ENCODE results near the gene CHSY1. TPM values are rescaled to one million over a fixed set of nuclear protein-coding genes. Genes with fewer than 3 reads are reported as not detected.
A peak's percentile ranks its signal among the peaks of the same experiment; 100 is the strongest.

The CHSY1 gene
- total and polyA plus RNA-seq, 2 of the 13 experiments (the other 11 are each of a cell fraction or from before 2014, with no cell fraction given): 13.3 to 13.7 TPM

DNA sequence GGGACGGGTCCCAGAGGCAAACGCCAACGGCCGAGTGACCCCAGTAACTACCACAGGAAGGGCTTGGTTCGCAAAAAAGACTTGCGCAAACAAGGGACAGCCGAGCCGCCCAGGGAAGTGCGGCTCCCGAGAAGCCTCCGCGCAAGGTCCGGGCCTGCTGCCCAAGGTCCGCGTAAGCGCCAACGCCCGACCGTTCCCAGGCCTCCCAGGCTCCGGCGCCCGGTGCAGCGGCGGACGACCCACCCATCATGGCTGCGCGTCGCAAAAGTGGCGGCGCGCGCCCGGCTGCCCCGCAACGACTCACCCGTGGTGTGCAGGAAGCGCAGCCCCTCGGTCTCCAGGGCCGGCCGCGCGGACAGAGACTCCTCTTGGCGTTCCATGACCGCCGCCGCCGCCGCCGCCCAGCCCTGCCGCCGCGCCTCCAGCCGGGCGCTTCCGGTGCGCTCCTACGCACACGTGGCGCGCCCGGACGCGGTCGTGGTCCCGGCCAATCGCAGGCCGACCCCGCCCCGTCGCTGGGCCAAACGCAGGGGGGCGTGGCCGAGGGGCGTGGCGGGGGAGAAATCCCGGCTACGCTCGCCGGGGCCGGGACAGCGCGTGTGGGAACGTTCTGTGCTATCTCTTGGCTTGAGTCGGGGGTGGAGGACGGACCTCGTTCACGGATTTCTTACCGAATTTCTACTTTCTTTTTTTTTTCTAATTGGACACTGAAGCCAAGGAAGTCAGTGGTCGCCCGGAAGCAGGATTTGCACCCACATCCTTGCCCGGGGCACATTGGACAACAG, 25.4 kb upstream of the CHSY1 start, which contains the start of gene SELENOS (continued):
- TF ChIP-seq ZBTB40 (IDR thresholded peaks at IDR 0.05): no peak
- TF ChIP-seq ZBTB40 (CRISPR knock-in tag; IDR thresholded peaks at IDR 0.05): no peak
- TF ChIP-seq, protein P1, sequence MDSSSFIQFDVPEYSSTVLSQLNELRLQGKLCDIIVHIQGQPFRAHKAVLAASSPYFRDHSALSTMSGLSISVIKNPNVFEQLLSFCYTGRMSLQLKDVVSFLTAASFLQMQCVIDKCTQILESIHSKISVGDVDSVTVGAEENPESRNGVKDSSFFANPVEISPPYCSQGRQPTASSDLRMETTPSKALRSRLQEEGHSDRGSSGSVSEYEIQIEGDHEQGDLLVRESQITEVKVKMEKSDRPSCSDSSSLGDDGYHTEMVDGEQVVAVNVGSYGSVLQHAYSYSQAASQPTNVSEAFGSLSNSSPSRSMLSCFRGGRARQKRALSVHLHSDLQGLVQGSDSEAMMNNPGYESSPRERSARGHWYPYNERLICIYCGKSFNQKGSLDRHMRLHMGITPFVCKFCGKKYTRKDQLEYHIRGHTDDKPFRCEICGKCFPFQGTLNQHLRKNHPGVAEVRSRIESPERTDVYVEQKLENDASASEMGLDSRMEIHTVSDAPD (CRISPR knock-in tag; IDR thresholded peaks at IDR 0.05): no peak
- peak; percentile 84; the same call in 1 of the 2 replicates for TF ChIP-seq ZSCAN12 (CRISPR knock-in tag; IDR thresholded peaks at IDR 0.05)
- no peak for TF ChIP-seq ZNF7 (CRISPR knock-in tag; IDR thresholded peaks at IDR 0.05)
- TF ChIP-seq, protein P2, sequence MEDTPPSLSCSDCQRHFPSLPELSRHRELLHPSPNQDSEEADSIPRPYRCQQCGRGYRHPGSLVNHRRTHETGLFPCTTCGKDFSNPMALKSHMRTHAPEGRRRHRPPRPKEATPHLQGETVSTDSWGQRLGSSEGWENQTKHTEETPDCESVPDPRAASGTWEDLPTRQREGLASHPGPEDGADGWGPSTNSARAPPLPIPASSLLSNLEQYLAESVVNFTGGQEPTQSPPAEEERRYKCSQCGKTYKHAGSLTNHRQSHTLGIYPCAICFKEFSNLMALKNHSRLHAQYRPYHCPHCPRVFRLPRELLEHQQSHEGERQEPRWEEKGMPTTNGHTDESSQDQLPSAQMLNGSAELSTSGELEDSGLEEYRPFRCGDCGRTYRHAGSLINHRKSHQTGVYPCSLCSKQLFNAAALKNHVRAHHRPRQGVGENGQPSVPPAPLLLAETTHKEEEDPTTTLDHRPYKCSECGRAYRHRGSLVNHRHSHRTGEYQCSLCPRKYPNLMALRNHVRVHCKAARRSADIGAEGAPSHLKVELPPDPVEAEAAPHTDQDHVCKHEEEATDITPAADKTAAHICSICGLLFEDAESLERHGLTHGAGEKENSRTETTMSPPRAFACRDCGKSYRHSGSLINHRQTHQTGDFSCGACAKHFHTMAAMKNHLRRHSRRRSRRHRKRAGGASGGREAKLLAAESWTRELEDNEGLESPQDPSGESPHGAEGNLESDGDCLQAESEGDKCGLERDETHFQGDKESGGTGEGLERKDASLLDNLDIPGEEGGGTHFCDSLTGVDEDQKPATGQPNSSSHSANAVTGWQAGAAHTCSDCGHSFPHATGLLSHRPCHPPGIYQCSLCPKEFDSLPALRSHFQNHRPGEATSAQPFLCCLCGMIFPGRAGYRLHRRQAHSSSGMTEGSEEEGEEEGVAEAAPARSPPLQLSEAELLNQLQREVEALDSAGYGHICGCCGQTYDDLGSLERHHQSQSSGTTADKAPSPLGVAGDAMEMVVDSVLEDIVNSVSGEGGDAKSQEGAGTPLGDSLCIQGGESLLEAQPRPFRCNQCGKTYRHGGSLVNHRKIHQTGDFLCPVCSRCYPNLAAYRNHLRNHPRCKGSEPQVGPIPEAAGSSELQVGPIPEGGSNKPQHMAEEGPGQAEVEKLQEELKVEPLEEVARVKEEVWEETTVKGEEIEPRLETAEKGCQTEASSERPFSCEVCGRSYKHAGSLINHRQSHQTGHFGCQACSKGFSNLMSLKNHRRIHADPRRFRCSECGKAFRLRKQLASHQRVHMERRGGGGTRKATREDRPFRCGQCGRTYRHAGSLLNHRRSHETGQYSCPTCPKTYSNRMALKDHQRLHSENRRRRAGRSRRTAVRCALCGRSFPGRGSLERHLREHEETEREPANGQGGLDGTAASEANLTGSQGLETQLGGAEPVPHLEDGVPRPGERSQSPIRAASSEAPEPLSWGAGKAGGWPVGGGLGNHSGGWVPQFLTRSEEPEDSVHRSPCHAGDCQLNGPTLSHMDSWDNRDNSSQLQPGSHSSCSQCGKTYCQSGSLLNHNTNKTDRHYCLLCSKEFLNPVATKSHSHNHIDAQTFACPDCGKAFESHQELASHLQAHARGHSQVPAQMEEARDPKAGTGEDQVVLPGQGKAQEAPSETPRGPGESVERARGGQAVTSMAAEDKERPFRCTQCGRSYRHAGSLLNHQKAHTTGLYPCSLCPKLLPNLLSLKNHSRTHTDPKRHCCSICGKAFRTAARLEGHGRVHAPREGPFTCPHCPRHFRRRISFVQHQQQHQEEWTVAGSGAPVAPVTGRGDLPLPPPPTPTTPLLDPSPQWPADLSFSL (CRISPR knock-in tag; IDR thresholded peaks at IDR 0.05): no peak
- TF ChIP-seq ZNF572 (CRISPR knock-in tag; IDR thresholded peaks at IDR 0.05): no peak
- no peak for TF ChIP-seq ZKSCAN1 (IDR thresholded peaks at IDR 0.05; ENCODE audit: low read length)
- TF ChIP-seq ZNF382 (CRISPR knock-in tag; IDR thresholded peaks at IDR 0.05; ENCODE audit: borderline replicate concordance): no peak
- TF ChIP-seq TARDBP (CRISPR knock-in tag; IDR thresholded peaks at IDR 0.05): no peak
- TF ChIP-seq ZC3H4 (CRISPR knock-in tag; IDR thresholded peaks at IDR 0.05; ENCODE audit: borderline replicate concordance): no peak
- no peak for TF ChIP-seq HNRNPH1 (optimal IDR thresholded peaks at IDR 0.05; ENCODE audit: low read depth, low read length)
- no peak for TF ChIP-seq RFX3 (CRISPR knock-in tag; IDR thresholded peaks at IDR 0.05)

Measured in HepG2 (cell line).